ENCODE measurements around the gene SLC9A3. TPM values are rescaled to one million over a fixed set of nuclear protein-coding genes. Genes with fewer than 3 reads are reported as not detected.

SLC9A3 gene
- total RNA-seq, 4 donors from 2014 or later, result 1.7 to 5.0 (median 2.8) TPM

DNA sequence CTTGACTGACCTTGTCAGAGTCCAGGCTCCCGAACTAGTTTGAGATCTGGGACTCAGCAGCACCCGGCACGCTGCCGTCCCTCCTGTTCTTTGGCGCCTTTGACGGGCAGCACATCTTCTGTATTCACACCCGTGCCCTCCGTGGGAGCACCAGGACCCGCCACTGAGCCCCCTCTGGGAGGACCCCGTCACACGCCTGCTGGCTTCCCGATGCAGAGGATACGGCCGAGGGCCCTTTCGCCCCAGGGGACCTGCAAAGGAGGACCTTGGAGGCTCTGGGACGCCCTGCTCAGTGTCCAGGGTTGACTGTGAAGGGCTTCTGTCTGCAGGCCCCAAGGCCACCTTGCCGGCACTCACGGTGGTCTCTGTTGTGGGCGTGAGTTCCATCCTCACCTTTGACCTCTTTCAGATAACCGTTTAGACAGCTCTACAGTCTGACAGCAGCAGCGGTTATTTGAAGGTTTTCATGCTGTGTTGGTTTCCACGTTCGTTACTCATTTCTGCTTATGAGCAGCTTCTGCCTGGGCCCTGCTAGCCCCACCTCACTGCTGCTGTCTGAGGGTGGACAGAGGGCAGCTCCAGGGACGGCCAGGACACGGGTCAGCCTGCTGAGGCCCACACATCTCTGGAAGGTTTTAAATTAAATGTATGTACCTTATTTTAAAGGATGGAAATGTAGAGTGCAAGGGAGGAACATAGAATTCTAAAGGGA lies 93.9 kb downstream of the SLC9A3 start:
- intact Hi-C loops (cut with DNase I), result no loop called here
- no peak for DNase-seq (ENCODE audit: extremely low spot score)

DNA sequence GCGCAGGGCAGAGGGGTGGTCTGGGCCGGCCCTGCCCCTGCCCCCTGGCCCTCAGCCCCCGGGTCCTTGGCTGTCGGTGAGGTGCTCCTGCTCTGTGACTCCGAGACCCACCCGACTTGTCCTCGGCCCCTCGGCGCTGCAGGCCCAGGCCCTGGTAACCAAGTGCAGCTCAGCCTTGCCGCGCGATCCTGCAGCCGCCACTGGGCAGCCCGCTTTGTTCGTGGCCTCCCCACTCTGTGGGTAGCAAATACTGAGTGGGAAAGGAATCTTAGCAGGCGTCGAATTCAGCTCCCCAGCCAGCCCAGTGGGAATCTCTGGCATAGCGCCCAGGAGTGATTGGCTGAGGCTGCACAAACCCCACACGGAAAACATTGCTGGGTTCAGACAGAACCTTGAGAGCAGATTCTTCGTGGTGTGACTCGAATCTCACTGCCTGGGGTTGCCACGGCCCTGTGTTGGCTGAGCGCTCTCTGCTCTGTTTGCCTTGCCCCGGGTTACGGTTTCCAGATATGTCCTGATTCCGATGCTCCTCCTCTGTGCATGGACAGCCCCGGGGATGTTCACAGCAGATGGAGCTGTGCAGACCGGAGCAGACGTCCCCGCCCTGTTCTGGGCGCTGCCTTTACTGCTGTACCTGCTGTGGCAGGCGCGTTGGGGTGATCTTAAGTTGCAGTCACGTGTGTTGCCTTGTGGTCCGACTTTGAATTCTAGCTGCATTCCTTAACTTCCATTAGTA lies 94.6 kb downstream of the SLC9A3 start:
- no peak for TF ChIP-seq POLR2A (IDR thresholded peaks at IDR 0.05; ENCODE audit: low read depth)
- TF ChIP-seq, protein P1, sequence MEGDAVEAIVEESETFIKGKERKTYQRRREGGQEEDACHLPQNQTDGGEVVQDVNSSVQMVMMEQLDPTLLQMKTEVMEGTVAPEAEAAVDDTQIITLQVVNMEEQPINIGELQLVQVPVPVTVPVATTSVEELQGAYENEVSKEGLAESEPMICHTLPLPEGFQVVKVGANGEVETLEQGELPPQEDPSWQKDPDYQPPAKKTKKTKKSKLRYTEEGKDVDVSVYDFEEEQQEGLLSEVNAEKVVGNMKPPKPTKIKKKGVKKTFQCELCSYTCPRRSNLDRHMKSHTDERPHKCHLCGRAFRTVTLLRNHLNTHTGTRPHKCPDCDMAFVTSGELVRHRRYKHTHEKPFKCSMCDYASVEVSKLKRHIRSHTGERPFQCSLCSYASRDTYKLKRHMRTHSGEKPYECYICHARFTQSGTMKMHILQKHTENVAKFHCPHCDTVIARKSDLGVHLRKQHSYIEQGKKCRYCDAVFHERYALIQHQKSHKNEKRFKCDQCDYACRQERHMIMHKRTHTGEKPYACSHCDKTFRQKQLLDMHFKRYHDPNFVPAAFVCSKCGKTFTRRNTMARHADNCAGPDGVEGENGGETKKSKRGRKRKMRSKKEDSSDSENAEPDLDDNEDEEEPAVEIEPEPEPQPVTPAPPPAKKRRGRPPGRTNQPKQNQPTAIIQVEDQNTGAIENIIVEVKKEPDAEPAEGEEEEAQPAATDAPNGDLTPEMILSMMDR (IDR thresholded peaks at IDR 0.05), result no peak
- TF ChIP-seq EP300 (IDR thresholded peaks at IDR 0.05), result no peak
- Histone ChIP-seq H3K9me3 (no peaks in the 10 kb centered on the region), H3K4me3 (no peak overlapping the region), H3K36me3 (no peaks in the 10 kb centered on the region), H3K27ac (replicated peaks in 1 of 4) (no peak overlapping the region), H3K4me1 (peaks cover 0 to 6% (median 3%) of the 10 kb centered on the region in 4 donors), H3K27me3 (peaks cover 0 to 43% (median 0%) of the 10 kb centered on the region in 4 donors)
- intact Hi-C loops (cut with DNase I), result no loop called here
- no peak for DNase-seq (ENCODE audit: extremely low spot score)
- WGBS, result 60% methylated on average over 18 of the region's 35 CpGs

More for the DNA sequence above, 93.9 kb downstream of the SLC9A3 start:
- TF ChIP-seq, protein P1 (IDR thresholded peaks at IDR 0.05), result no peak
- TF ChIP-seq POLR2A (IDR thresholded peaks at IDR 0.05; ENCODE audit: low read depth) (no peak), EP300 (IDR thresholded peaks at IDR 0.05) (no peak), POLR2AphosphoS5 (IDR thresholded peaks at IDR 0.05) (no peak)
- Histone ChIP-seq H3K4me3 (no peak overlapping the region), H3K27ac (replicated peaks in 1 of 4) (no peak overlapping the region), H3K4me1 (peaks cover 0 to 6% (median 3%) of the 10 kb centered on the region in 4 donors), H3K27me3 (peaks cover 0 to 44% (median 0%) of the 10 kb centered on the region in 4 donors), H3K9me3 (no peaks in the 10 kb centered on the region), H3K36me3 (no peaks in the 10 kb centered on the region)
- 89% methylated on average over 20 of the region's 25 CpGs for WGBS

DNA sequence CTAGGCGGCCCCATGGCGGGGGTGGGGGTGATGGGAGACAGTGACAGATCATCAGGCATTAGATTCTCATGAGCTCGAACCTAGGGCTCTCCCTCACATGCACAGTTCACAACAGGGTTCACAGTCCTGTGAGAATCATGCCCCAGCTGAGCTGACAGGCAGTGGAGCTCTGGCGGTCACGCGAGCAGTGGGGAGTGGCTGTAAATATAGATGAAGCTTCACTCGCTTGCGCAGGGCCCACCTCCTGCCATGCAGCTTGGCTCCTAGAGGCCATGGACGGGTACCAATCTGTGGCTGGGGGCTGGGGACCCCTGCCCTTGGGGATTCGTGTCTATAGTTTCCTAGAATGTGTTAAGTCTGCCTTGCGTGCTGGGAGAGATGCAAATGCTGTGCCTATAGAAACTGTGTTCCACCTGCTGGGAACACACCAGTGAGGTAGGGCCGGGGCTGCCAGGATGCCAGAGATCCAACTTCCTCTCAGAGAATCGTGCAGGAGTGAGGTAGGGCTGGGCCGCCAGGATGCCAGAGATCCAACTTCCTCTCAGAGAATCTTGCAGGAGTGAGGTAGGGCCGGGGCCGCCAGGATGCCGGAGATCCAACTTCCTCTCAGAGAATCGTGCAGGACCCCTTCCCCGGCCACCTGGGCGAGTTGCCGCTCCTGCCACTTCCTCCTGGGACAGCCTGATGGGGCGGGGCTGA lies 95.3 kb downstream of the SLC9A3 start:
- TF ChIP-seq POLR2AphosphoS5 (IDR thresholded peaks at IDR 0.05) (no peak), EP300 (IDR thresholded peaks at IDR 0.05) (no peak), POLR2A (IDR thresholded peaks at IDR 0.05; ENCODE audit: low read depth) (no peak)
- TF ChIP-seq, protein P1 (IDR thresholded peaks at IDR 0.05), result no peak
- Histone ChIP-seq H3K36me3 (no peaks in the 10 kb centered on the region), H3K4me1 (peaks cover 0 to 6% (median 3%) of the 10 kb centered on the region in 4 donors), H3K27ac (replicated peaks in 1 of 4) (no peak overlapping the region), H3K9me3 (no peaks in the 10 kb centered on the region), H3K27me3 (peaks cover 0 to 37% (median 0%) of the 10 kb centered on the region in 4 donors), H3K4me3 (no peak overlapping the region)
- intact Hi-C loops (cut with DNase I), result no loop called here
- WGBS, result 84% methylated on average over 11 of the region's 22 CpGs
- DNase-seq (ENCODE audit: extremely low spot score), result no peak

DNA sequence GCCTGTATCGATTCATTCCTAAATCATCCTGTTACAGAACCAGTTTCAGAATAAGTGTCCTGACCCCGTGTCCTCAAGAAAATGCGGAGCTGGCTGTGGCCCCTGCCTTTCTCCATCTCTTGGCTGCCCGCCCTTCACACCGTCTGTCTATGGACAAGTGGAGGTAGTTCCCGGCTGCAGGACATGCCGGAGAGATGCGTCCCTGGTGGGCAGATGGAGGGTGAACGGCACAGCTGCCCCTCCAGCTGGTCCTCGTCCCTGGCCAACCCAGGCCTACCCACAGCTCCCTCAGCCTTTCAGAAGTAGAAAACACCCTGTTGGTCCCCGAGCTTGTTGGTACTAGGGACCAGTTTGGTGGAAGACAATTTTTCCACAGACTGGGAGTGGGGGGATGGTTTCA lies 96.0 kb downstream of the SLC9A3 start:
- 83% methylated on average over 10 of the region's 11 CpGs for WGBS
- Histone ChIP-seq H3K4me3 (no peak overlapping the region), H3K27ac (replicated peaks in 1 of 4) (no peak overlapping the region), H3K27me3 (peaks cover 0 to 30% (median 0%) of the 10 kb centered on the region in 4 donors), H3K4me1 (peaks cover 0 to 6% (median 3%) of the 10 kb centered on the region in 4 donors), H3K9me3 (no peaks in the 10 kb centered on the region), H3K36me3 (no peaks in the 10 kb centered on the region)
- intact Hi-C loops (cut with DNase I), result no loop called here
- TF ChIP-seq EP300 (IDR thresholded peaks at IDR 0.05), result no peak
- TF ChIP-seq POLR2AphosphoS5 (IDR thresholded peaks at IDR 0.05), result no peak
- TF ChIP-seq POLR2A (IDR thresholded peaks at IDR 0.05; ENCODE audit: low read depth), result no peak
- TF ChIP-seq, protein P1 (IDR thresholded peaks at IDR 0.05), result no peak
- DNase-seq (ENCODE audit: extremely low spot score), result no peak

Measured in esophagus muscularis mucosa (tissue), 4 donors.